ENCODE data around the gene KLHL20. TPM values are rescaled to one million over a fixed set of nuclear protein-coding genes. Genes with fewer than 3 reads are reported as not detected.

KLHL20 gene
- total and polyA plus RNA-seq, 7 donors, result 9.0 to 57.7 (median 35.5) TPM

GRCh38 chr1:173823781-173824314 lies 109.1 kb downstream of the KLHL20 start:
- Histone ChIP-seq H3K9me3 (no peaks in the 10 kb centered on the region), H3K36me3 (peaks cover 0 to under 1% (median 0%) of the 10 kb centered on the region in 4 donors), H3K4me1 (peaks cover 0 to 25% (median 19%) of the 10 kb centered on the region in 4 donors), H3K27ac (peak overlapping the region; percentile 87 to 92 (median 91)), H3K27me3 (no peaks in the 10 kb centered on the region), H3K4me3 (peak overlapping the region; percentile 55 to 78 (median 69))
- no peak for TF ChIP-seq CTCF (IDR thresholded peaks at IDR 0.05)
- TF ChIP-seq POLR2A (IDR thresholded peaks at IDR 0.05), result no peak
- TF ChIP-seq POLR2AphosphoS5 (IDR thresholded peaks at IDR 0.05), result no peak
- TF ChIP-seq EP300 (IDR thresholded peaks at IDR 0.05), result no peak
- no peak for DNase-seq
- WGBS, 2 donors, result 0 to 1% methylated on average over 25 of the region's 25 CpGs
- intact Hi-C loops (cut with DNase I), result loop anchor here (1.0 to 5.0 kb wide), 4 partner anchors 45 to 1079 kb away; partner anchors contain the start of genes KLHL20 and ZBTB37

- intact Hi-C loops (cut with DNase I), result loop anchor here (1.0 to 5.0 kb wide), 4 partner anchors 44 to 1080 kb away; partner anchors contain the start of genes KLHL20 and ZBTB37
- H3K27me3 ChIP-seq, result no peaks in the 10 kb centered on the region
- WGBS, 2 donors, result 0% methylated on average over 55 of the region's 55 CpGs
Observed at GRCh38 chr1:173824315-173825081, 109.7 kb downstream of the KLHL20 start, which contains the start of the genes CENPL and DARS2. Gene CENPL, minus strand, starts transcription at chr1:173824883. Its CDS starts 13,584 bp downstream, at chr1:173811299. Gene DARS2, plus strand, starts transcription at chr1:173824673. Its CDS starts 557 bp downstream, at chr1:173825230.

GRCh38 chr1:173827611-173828010 lies 112.8 kb downstream of the KLHL20 start:
- H3K4me3 ChIP-seq, result no peak overlapping the region
- DNase-seq, result no peak
- TF ChIP-seq POLR2AphosphoS5 (IDR thresholded peaks at IDR 0.05) (no peak), CTCF (IDR thresholded peaks at IDR 0.05) (no peak), POLR2A (IDR thresholded peaks at IDR 0.05) (no peak), EP300 (IDR thresholded peaks at IDR 0.05) (no peak)
- H3K9me3 ChIP-seq, result no peaks in the 10 kb centered on the region
- WGBS, 2 donors, result 95 to 96% methylated on average over 2 of the region's 2 CpGs
- intact Hi-C loops (cut with DNase I), result no loop called here
- H3K36me3 ChIP-seq, result peaks cover 0 to 23% (median 10%) of the 10 kb centered on the region in 4 donors
- no peaks in the 10 kb centered on the region for H3K27me3 ChIP-seq
- peaks cover 0 to 22% (median 18%) of the 10 kb centered on the region in 4 donors for H3K4me1 ChIP-seq
- H3K27ac ChIP-seq, result no peak overlapping the region

More at GRCh38 chr1:173824315-173825081, 109.7 kb downstream of the KLHL20 start, which contains the start of the genes CENPL and DARS2:
- Histone ChIP-seq H3K4me3 (peak within 1 kb of the TSS; percentile 55 to 78 (median 69)), H3K27ac (peak within 1 kb of the TSS; percentile 87 to 92 (median 91)), H3K4me1 (peaks cover 0 to 25% (median 19%) of the 10 kb centered on the region in 4 donors), H3K36me3 (peaks cover 0 to 1% (median 0%) of the 10 kb centered on the region in 4 donors), H3K9me3 (no peaks in the 10 kb centered on the region)
- TF ChIP-seq POLR2A (IDR thresholded peaks at IDR 0.05) (no peak), POLR2AphosphoS5 (IDR thresholded peaks at IDR 0.05) (peak; percentile 20 to 71 (median 66)), EP300 (IDR thresholded peaks at IDR 0.05) (peak in 1 of 4 donors; percentile 2), CTCF (IDR thresholded peaks at IDR 0.05) (no peak)
- DNase-seq, result peak; percentile 99

- Histone ChIP-seq H3K27ac (no peak overlapping the region), H3K4me1 (no peaks in the 10 kb centered on the region), H3K4me3 (no peak overlapping the region), H3K9me3 (no peaks in the 10 kb centered on the region), H3K36me3 (peaks cover 4 to 72% (median 21%) of the 10 kb centered on the region in 4 donors), H3K27me3 (no peaks in the 10 kb centered on the region)
- WGBS, 2 donors, result 95 to 100% methylated on average over 1 of the region's 1 CpG
- TF ChIP-seq POLR2A (IDR thresholded peaks at IDR 0.05), result no peak
- TF ChIP-seq EP300 (IDR thresholded peaks at IDR 0.05), result no peak
- no peak for TF ChIP-seq CTCF (IDR thresholded peaks at IDR 0.05)
- no peak for TF ChIP-seq POLR2AphosphoS5 (IDR thresholded peaks at IDR 0.05)
- intact Hi-C loops (cut with DNase I), result no loop called here
- no peak for DNase-seq
Observed at GRCh38 chr1:173832748-173833147, 118.0 kb downstream of the KLHL20 start.

Small RNAs within 50 kb of the gene (small RNA-seq; reads per million reads assigned to genes)
- gene BX248409.1 (0 reads per million in 3 donors), gene RF00019 (0 reads per million in 3 donors)

Other genes starting within 250 kb of the KLHL20 start
- gene PRDX6, start 237.6 kb upstream of the KLHL20 start, total RNA-seq, result 100 to 1,000 TPM; 128 to 205 (median 183) TPM
- 100 to 1,000 TPM; 292 to 804 (median 561) TPM for gene PRDX6, start 237.6 kb upstream of the KLHL20 start, polyA plus RNA-seq
- gene SLC9C2, start 111.9 kb upstream of the KLHL20 start, total RNA-seq, result not detected
- not detected for gene SLC9C2, start 111.9 kb upstream of the KLHL20 start, polyA plus RNA-seq
- not detected for gene TEX50, start 79.6 kb upstream of the KLHL20 start, total RNA-seq
- not detected for gene TEX50, start 79.6 kb upstream of the KLHL20 start, polyA plus RNA-seq
- gene ANKRD45, start 45.1 kb upstream of the KLHL20 start, total RNA-seq, result under 1 TPM in 3 of 4 donors, not detected in 1; 0.27 to 0.71 (median 0.33) TPM
- under 1 TPM in 2 of 3 donors, not detected in 1; 0.41 to 0.92 TPM for gene ANKRD45, start 45.1 kb upstream of the KLHL20 start, polyA plus RNA-seq
- gene DARS2, start 109.7 kb downstream of the KLHL20 start, total RNA-seq, result 1 to 10 TPM; 5.2 to 10.0 (median 7.3) TPM
- gene DARS2, start 109.7 kb downstream of the KLHL20 start, polyA plus RNA-seq, result 10 to 100 TPM in 2 of 3 donors, 1 to 10 TPM in 1; 8.4 to 15.7 (median 10.4) TPM
- 1 to 10 TPM; 3.8 to 7.8 (median 5.4) TPM for gene CENPL, start 109.9 kb downstream of the KLHL20 start, total RNA-seq
- 1 to 10 TPM; 1.8 to 5.7 (median 4.9) TPM for gene CENPL, start 109.9 kb downstream of the KLHL20 start, polyA plus RNA-seq
- gene GAS5, start 153.0 kb downstream of the KLHL20 start, total RNA-seq, result 100 to 1,000 TPM; 443 to 618 (median 542) TPM
- 100 to 1,000 TPM; 323 to 804 (median 459) TPM for gene GAS5, start 153.0 kb downstream of the KLHL20 start, polyA plus RNA-seq
- 1 to 10 TPM; 7.5 to 8.6 (median 8.0) TPM for gene ZBTB37, start 153.4 kb downstream of the KLHL20 start, total RNA-seq
- 1 to 10 TPM in 1 of 3 donors, under 1 TPM in 2; under 0.01 to 2.5 (median 0.46) TPM for gene ZBTB37, start 153.4 kb downstream of the KLHL20 start, polyA plus RNA-seq
- gene SERPINC1, start 202.3 kb downstream of the KLHL20 start, total RNA-seq, result not detected
- gene SERPINC1, start 202.3 kb downstream of the KLHL20 start, polyA plus RNA-seq, result under 1 TPM in 1 of 3 donors, not detected in 2; 0.10 TPM